ENCODE data around the gene ZIC4.

ZIC4 gene

DNA sequence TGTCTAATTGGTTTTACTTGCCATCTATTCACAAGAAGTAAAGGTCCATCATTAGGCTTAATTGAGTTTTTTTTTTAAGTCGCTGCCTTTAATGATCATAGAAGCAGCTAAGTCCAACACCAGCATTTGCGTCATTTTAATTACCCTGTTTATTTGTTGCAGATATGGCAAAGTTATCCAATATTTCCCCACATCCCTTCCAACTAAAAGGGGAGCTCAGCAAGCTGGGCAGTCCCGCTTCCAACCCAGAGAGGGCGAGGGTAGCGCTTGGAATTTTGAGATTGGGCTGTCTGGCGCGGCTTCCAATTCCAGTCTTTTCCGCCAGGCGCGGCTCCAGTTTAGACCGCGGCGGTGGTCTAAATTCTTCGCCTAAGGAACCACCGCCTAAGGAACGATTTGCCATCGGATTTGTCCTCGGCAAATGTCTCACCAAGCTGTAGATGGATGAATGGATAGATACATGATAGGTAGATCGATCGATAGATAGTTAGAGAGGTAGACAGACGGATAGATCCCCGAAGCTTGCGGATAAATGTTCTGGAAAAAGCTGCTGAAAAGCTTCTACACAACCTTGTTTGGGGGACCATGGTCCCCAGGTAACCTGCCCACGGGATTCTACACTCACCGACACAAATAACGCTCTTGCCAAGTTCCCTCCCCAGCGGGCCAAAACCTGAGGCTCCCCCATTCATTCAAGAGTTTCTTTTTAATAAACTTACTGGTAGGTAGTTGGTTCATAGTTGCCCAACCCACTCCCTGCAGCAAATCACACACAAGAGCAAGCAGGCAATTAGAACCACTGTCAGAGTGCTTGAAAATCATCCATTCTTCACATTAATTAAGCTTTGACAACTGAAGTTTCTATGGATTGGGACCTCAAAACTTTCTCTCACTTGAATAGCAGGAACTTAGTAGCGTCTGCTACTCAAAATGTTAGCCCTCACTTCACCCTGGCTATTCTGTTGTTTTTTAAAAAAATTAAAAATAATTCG, 49.1 kb downstream of the ZIC4 start:
- peak; percentile 62 for ATAC-seq
- TF ChIP-seq TSHZ2 (CRISPR knock-in tag; IDR thresholded peaks at IDR 0.05) (no peak), RARB (CRISPR knock-in tag; IDR thresholded peaks at IDR 0.05) (no peak), POU6F1 (CRISPR knock-in tag; IDR thresholded peaks at IDR 0.05; ENCODE audit: borderline replicate concordance, low read depth) (no peak), CSDC2 (CRISPR knock-in tag; IDR thresholded peaks at IDR 0.05) (no peak), ESRRG (CRISPR knock-in tag; IDR thresholded peaks at IDR 0.05) (no peak), PATZ1 (CRISPR knock-in tag; IDR thresholded peaks at IDR 0.05; ENCODE audit: borderline replicate concordance) (no peak), TOX (CRISPR knock-in tag; IDR thresholded peaks at IDR 0.05; ENCODE audit: borderline replicate concordance) (no peak), SNAI2 (CRISPR knock-in tag; IDR thresholded peaks at IDR 0.05) (no peak), ARNTL (CRISPR knock-in tag; IDR thresholded peaks at IDR 0.05; ENCODE audit: borderline replicate concordance, low read depth) (no peak), ZFP3 (CRISPR knock-in tag; IDR thresholded peaks at IDR 0.05) (no peak), ZFP30 (CRISPR knock-in tag; IDR thresholded peaks at IDR 0.05) (no peak), ZNF70 (CRISPR knock-in tag; IDR thresholded peaks at IDR 0.05) (no peak), PPARA (CRISPR knock-in tag; IDR thresholded peaks at IDR 0.05; ENCODE audit: borderline replicate concordance) (no peak), OSR1 (CRISPR knock-in tag; IDR thresholded peaks at IDR 0.05) (no peak), ZC3H10 (CRISPR knock-in tag; IDR thresholded peaks at IDR 0.05) (no peak)

GRCh38 chr3:147356145-147356908, 50.0 kb downstream of the ZIC4 start:
- TF ChIP-seq ZFP3 (CRISPR knock-in tag; IDR thresholded peaks at IDR 0.05) (no peak), ESRRG (CRISPR knock-in tag; IDR thresholded peaks at IDR 0.05) (no peak), ZNF565 (CRISPR knock-in tag; conservative IDR thresholded peaks at IDR 0.05; ENCODE audit: low read depth) (no peak)
- no peak for ATAC-seq

GRCh38 chr3:147355753-147356090, 50.6 kb downstream of the ZIC4 start:
- TF ChIP-seq ZFP3 (CRISPR knock-in tag; IDR thresholded peaks at IDR 0.05) (no peak), ZNF70 (CRISPR knock-in tag; IDR thresholded peaks at IDR 0.05) (no peak), ESRRG (CRISPR knock-in tag; IDR thresholded peaks at IDR 0.05) (no peak), OSR1 (CRISPR knock-in tag; IDR thresholded peaks at IDR 0.05) (no peak), ARNTL (CRISPR knock-in tag; IDR thresholded peaks at IDR 0.05; ENCODE audit: borderline replicate concordance, low read depth) (no peak), ZNF565 (CRISPR knock-in tag; conservative IDR thresholded peaks at IDR 0.05; ENCODE audit: low read depth) (no peak), GLIS3 (CRISPR knock-in tag; IDR thresholded peaks at IDR 0.05) (no peak), RARB (CRISPR knock-in tag; IDR thresholded peaks at IDR 0.05) (no peak), ZNF8 (CRISPR knock-in tag; IDR thresholded peaks at IDR 0.05) (no peak), ZC3H10 (CRISPR knock-in tag; IDR thresholded peaks at IDR 0.05) (no peak), TOX (CRISPR knock-in tag; IDR thresholded peaks at IDR 0.05; ENCODE audit: borderline replicate concordance) (no peak), TCF4 (CRISPR knock-in tag; IDR thresholded peaks at IDR 0.05; ENCODE audit: borderline replicate concordance) (no peak), ISL1 (CRISPR knock-in tag; IDR thresholded peaks at IDR 0.05) (no peak)
- ATAC-seq, result no peak
